IPS-NIHi7 (cell line): Measurements from ENCODE around the gene QSOX1.
"Not testable (repeated sequence)": the region's sequence is repeated elsewhere in the genome, so short reads cannot be mapped to it uniquely, and the experiment has no call there.

Experiments used
- DNase-seq: peaks from one replicate; pipeline ENCODE4 v3.0.0; 2012; ENCODE audit warnings: mixed read lengths; ENCODE audit errors: extremely low spot score

The QSOX1 gene, protein sequence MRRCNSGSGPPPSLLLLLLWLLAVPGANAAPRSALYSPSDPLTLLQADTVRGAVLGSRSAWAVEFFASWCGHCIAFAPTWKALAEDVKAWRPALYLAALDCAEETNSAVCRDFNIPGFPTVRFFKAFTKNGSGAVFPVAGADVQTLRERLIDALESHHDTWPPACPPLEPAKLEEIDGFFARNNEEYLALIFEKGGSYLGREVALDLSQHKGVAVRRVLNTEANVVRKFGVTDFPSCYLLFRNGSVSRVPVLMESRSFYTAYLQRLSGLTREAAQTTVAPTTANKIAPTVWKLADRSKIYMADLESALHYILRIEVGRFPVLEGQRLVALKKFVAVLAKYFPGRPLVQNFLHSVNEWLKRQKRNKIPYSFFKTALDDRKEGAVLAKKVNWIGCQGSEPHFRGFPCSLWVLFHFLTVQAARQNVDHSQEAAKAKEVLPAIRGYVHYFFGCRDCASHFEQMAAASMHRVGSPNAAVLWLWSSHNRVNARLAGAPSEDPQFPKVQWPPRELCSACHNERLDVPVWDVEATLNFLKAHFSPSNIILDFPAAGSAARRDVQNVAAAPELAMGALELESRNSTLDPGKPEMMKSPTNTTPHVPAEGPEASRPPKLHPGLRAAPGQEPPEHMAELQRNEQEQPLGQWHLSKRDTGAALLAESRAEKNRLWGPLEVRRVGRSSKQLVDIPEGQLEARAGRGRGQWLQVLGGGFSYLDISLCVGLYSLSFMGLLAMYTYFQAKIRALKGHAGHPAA

DNA sequence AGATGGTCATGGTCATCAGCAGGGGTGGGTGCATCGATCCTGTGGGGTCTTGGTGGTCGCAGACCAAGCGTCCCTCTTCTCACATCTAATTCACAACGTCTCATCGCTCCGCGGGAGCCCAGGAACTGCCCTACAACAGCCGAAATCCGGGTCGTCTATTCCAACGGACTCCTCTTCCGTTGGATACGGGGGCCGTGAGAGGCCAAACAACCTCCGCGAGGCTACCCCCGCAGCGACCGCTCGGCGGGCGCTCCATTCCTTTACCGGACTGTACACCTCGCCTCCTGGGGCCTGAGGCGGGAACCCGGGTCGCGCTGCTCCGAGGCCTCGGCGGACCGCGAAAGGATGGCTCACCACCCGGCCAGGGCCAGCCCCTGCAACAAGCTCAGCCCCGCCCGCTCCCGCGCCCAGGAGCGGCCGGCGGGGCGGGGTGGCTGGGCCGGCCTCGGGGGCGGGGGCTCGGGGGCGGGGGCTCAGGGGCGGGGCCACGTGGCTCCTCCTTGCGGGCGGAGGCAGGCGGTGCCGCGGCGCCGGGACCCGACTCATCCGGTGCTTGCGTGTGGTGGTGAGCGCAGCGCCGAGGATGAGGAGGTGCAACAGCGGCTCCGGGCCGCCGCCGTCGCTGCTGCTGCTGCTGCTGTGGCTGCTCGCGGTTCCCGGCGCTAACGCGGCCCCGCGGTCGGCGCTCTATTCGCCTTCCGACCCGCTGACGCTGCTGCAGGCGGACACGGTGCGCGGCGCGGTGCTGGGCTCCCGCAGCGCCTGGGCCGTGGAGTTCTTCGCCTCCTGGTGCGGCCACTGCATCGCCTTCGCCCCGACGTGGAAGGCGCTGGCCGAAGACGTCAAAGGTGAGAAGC, at the start of gene QSOX1:
TSS of gene QSOX1 (plus strand) at position 545 of the 857 bp plus-strand sequence. CDS start at position 584, 39 bp downstream.
- DNase-seq, result peak; percentile 99

DNA sequence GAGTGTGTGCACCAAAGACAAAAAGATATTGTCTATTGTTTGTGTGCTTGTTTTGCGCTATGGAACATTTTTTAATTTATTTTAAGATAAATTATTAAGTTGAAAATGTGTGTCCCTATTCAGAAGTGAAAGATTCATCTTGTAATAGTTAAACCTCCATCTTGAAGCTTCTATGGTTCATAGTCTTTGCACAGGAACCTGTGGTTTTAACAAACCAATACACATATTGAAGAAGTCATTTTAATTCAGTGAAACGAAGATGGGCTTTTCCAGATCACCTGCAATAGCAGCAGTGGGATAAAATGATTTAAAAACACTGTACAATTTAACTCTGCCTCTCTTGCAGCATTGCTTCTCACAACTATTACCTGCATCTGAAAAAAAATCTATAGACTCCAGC, 42.6 kb upstream of the QSOX1 start:
- no peak for DNase-seq

DNA sequence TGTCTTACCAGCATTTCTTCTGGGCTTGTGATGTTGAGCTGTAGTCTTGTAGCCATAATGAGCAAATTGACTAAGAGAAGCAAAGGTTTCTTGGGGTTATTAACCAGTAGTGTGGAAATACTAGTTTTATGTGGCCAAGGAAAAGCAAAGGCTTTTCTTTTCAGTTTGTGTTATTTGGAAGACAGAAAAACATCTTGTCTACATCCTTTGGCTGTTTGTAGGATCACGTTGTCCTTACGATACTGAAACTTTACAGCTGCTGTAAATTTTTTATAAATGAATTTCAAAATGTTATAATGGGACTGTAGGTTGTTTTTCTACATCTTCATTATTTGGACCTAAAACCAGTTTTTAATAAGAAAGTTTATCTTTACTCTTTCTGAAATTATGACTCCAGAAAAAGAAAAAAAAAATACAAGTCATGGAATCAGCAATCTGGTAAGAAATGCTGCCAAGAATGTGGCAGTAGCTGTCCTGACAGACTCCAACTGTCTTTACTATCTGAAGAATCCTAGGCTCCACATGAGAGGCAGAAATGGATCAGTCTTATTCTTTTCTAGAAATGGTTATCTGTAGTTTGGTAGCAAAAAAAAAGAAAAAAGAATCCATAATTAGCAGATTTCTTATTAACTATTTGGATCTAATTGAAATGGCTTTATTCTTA, 41.6 kb upstream of the QSOX1 start:
- no peak for DNase-seq

DNA sequence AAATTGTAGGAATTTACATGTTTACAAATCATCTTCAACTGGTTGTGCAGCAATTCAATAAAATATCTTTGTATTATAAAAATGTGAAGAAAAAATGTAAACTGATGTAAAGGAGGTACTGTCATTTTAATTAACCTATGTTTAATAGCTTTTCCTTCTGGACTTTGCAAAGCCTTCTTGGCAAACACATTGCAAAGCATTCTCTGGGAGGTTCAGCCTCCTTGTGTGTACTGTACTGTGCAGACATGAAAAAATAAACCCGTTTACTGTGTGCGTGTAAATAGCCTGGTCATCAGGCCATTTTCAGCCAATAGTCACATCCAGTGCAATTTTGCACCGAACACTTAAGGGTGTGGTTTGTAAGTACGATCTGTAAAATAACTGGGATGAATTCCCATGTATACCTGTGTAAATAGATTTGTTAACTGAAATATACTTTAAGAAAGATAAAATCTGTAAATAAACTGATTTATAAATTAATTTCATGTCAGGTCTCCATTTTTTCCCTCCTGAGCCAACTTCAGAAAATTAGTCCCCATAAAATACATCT, 40.2 kb upstream of the QSOX1 start:
- no peak for DNase-seq

DNA sequence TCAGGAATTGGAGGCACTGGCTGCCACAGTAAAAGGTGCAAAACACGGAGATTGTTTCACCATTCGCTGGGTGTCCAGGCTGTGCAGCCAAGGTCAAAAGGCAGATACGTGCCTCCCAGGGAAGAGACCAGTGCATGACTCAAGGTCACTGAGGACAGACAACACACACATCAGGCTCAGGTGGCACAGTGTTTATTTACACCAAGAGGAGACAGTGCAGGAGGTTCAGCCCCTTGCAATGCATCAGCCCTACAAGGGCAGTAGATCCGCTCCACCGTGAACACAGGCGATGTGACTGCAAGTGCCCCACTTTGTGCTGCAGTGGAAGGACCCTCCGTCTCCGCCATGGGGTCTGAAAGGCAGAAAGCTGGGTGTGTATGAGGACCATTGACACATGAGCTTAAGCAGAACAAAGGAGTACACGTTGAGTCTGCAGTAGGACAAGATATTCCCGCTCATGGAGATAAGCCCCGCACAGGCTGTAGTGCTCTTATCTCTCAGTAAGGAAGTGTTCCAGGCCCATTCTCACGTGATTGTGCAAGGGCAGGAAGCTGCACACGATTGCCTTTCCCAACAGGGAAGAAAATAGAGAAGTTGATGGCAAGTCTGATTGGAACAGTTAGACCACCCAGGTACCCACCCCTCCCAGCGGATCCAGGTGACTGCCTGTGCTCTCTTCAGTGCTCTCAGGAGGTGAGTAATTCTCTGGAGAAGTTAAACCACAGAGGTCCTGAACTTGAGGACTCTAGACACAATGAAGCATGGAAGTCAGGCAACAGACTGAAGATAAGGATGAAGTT, 37.5 kb upstream of the QSOX1 start:
- no peak for DNase-seq

DNA sequence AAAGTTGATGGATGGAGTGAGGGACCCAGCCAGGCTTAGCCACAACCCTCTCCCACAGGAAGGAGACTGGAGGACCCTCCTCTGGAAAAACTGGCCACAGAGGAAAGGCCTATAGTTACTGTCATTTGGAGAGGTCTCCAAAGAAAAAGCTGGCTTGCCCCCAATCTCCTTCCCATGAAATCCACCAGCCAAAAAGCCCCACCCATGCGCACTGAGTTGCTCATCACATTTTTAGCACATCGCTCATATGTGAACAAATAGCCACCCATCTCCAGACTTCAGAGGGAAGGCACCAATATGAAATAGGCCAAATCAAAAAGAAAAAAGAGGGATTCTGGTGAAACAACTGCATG, 36.9 kb upstream of the QSOX1 start:
- DNase-seq, result no peak

DNA sequence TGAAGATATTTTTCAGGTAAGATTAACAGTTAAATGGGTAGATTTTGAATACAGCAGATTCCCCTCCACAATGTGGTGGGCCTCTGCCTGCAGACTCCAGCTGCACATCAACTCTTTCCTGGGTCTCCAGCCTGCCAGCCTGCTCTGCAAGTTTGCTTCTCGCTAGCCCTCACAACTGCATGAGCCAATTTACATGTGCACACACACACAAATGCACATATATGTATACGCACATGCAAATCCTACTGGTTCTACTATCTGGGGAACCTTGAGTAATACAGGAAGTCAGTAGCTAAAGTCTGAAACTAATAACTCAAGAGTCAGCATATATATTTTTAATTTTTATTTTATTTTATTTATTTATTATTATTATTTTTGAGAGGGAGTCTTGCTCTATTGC, 34.8 kb upstream of the QSOX1 start:
- no peak for DNase-seq

DNA sequence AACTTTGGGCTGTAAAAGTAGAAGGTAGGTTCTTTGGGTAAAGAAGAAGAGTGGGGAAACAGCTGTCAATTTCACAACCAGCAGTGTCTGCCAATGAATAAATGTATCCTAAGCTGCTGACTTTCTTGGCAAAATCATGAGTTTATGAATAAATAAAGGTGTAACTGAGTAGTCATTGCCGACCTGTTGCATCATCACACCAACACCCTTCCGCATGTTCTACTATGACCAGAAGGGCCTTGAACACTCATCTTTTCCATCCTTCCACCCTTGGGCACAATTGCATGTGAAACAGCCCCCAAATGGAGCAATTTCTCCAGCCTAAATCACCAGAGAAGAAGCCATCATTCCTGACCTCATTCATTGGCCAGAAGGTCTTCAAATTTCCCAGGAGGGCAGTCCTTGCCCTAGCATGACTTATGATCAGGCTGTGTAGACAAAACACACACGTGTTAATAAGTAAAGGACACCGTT, 31.2 kb upstream of the QSOX1 start:
- DNase-seq, result no peak

DNA sequence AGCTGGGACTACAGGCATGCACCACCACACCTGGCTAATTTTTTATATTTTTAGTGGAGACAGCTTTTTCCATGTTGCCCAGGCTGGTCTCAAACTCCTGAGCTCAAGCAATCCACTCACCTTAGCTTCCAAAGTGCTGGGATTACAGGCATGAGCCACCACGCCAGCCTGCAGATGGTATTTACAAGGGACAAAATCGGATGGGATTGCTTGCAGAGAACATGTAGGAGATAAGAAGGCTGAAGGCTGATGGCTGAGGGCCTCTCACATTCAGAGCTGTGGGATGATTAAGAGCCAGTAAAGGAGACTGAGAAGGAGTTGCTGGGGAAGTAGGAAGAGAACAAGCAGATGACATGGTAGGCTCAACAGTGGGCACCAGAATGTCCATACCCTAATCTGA, 24.0 kb upstream of the QSOX1 start:
- no peak for DNase-seq

DNA sequence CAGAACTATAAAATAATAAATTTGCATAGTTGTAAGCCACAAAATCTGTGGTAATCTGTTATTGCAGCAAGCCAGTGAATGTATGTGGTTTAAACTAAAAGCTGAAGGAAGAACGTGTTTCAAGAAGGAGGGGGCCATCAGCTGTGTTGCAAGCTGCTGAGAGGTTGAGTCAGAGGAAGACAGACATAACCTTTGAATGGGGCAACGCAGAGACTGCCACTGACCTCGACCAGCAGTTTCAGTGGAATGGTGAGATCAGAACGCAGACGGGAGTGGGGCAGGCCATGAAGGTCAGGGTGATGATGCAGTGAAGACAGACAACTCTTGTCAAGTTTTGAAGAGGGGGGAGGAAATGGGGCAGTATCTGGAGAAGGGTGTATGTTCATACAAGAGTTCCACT, 23.2 kb upstream of the QSOX1 start:
- no peak for DNase-seq

DNA sequence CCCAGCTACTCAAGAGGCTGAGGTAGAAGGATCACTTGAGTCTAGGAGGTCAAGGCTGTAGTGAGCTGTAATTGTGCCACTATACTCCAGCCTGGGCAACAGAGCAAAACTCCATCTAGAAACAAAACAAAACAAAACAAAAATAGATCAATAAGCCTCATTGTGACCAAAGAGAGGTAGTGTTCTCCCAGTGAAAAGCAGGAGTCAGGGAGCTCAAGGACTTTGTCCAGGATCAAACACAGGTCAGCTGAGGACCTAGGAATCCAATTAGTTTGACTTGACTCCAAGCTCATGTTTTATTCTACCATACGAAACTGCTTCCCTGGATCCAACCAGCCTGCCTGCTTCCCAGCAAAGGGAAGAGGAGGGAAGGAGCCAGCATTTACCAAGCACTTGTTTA, 21.5 kb upstream of the QSOX1 start:
- DNase-seq, result no peak

DNA sequence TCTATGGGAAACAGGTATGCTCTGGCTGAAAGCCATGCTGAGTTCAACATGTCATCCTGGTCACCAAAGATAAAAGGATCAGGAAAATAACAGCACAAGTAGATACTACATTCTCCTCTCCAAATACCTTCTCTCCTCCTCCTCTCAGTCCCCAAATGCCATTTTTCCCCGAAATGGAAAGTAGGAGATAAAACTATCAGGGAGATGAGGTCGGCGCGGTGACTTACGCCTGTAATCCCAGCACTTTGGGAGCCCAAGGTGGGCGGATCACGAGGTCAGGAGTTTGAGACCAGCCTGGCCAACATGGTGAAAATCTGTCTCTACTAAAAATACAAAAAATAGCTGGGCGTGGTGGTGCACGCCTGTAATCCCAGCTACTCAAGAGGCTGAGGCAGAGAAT, 21.0 kb upstream of the QSOX1 start:
- DNase-seq, result not testable (repeated sequence)

DNA sequence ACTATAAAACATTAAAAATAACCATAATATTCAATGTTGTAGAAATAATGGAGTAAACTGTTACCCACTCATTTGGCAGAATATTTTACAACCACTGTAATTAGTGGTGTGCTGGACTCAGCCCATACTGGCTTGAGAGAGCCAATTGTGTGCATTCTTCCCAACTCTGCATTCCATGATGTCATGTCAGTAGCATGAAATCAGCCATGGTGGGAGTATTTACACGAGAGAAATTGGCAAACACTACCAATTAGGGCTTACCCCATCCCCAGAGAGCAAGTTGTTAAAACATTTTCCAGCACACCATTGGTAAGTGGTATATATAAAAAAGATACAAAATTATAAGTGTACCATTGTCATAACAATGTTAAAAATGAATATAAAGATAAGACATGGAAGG, 19.1 kb upstream of the QSOX1 start:
- DNase-seq, result no peak

DNA sequence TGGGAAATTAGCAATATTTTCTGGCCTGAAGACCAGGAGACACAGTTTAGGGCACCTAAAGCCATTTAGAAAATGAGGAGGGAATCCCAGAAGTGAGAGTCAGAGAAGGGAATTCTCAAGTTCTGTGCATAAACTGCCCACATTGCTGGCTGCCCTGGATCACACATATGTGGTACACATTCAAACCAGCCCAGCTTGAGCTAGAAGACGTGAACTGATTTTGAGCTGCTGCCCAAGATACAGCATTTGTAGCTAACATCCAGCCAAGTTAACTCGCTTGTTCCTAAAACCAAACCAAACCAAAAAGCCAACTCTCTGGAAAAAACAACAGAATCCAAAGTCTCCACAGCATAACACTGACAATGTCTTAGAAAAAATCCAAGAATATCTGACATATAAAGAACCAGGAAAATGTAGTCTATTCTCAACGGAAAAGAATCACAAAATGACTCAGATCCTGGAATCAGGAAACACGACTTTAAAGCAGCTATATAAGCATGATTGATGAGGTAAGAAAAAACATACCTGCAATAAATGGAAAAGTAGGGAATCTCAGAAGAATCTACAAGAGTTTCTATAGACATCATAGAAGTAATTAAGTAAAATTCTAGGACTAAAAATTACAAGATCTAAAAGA, 18.2 kb upstream of the QSOX1 start:
- no peak for DNase-seq

DNA sequence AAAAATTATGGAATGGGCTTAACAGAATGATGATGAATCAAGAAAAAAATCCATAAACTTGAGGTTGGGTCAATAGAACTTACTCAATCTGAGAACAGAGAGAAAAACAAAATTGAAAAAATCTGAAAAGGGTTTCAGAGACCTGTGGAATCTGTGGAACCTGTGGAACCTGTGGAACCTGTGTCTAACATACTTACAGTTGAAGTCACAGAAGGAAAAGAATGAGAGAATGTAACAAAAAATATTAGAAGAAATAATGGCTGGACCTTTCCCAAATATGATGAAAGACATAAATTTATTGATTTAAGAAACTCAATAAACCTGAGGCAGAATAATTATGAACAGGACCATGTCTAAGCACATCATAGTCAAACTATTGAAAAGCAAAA, 17.7 kb upstream of the QSOX1 start:
- no peak for DNase-seq

DNA sequence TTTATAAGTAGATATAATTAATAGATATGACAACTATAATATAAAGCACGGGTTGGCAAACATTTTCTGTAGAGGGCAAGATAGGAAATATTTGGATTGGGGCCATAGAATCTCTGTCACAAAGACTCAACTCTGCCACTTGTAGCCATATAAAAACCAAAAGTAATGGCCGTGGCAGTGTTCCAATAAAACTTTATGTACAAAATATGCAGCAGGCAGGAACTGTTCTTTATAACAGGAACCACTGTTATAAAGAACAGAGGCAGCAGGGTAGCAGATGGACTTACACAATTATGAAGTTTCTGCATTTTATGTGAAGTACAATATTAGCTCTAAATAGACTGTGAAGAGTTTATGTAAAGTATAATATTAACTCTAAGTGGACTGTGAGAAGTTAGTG, 16.9 kb upstream of the QSOX1 start:
- DNase-seq, result no peak

DNA sequence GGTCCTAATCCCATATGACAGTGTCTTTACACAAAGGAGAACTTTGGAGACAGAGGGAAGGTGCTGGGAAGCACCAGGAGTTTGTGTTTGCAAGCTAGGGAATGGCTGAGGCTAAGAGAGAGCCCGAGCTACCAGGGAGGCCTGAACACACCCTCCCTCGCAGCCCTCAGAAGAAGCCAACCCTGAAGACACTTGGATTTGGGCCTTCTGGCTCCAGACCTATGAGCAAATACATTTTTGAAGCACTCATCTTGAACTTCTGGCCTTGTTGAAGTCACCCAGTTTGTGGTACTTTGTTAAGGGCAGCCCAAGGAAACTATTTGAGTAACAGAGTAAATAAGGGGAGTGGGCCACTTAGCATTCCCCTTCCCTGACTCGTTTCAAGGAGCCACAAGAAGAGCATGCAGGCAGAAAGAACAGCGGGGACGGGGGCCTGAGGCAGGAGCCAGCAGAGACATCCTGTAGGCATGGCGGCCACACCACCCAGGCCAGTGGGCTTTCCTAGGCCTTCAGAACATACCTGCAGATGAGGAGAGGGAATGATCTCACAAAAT, 13.2 kb upstream of the QSOX1 start:
- no peak for DNase-seq

DNA sequence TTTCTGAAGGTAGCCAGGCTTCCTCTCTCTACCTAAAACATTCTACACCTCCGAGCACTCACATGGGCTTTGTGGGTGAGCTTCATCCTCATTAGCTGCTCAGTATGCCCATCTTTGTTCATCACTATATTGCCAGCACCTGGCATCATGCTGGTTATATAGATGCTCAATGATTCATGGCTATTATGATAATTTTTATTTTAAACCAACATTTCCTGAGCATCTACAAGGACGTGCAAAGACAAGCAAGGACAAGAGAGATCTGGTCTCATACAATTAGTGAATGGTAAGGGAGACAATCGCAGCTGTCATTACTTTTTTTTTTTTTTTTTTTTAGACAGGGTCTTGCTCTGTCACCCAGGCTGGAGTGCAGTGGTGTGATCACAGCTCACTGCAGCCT, 11.3 kb upstream of the QSOX1 start:
- no peak for DNase-seq

DNA sequence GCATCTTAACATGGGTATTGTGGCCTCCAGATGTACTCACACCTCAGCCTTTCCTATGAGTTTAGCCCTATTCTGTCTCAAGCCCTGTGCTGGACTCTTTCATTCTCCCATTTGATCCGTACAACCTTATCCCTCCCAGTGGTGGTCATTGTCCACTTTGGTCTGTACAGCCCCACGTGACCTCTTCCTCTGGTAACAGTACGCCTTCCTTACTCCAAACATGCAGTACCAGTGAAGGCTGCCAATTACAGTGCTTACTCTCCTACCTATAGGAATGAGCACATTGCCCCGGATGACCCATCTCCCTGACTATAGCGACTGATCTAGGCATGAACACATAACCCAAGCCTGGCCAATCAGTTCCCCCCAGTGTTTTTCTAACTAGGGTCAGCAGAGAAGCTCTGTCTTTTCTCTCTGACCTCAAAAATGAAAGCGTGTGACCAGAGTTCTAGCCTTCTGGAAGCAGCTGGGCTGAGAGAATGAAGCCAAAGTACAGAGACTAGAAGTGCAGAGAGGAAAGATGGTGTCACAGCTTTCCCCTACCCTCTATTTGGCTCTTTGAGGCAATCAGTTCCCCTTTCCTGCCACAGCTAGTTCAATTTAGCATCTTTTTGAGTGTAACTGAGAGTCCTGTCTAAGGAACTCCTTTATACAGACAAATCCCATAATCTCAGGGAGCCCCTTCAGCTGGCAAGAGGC, 9.9 kb upstream of the QSOX1 start:
- DNase-seq, result no peak
